ENCODE data around the gene FUT8.
"Not testable (repeated sequence)": the region's sequence is repeated elsewhere in the genome, so short reads cannot be mapped to it uniquely, and the experiment has no call there.

Gene FUT8

GRCh38 chr14:65412856-65413738 lies 567 bp downstream of the FUT8 start:
- intact Hi-C loops (cut with DNase I): loop anchor here (2.0 to 10.0 kb wide), 5 partner anchors 130 to 412 kb away; partner anchors contain the start of gene MAX
- DNase-seq: peak in 38 of 42 donors; percentile 7 to 68 (median 33)

- peak in 2 of 42 donors; percentile 33 to 40 for DNase-seq
- intact Hi-C loops (cut with DNase I): loop anchor here (2.0 to 10.0 kb wide), 5 partner anchors 131 to 411 kb away; partner anchors contain the start of gene MAX
These were observed 1.2 kb downstream of the FUT8 start for GRCh38 chr14:65413739-65414045.

- intact Hi-C loops (cut with DNase I): loop anchor here (5.0 to 10.0 kb wide), 3 partner anchors 248 to 410 kb away; partner anchors contain the start of gene MAX
- DNase-seq: peak in 12 of 42 donors; percentile 13 to 64 (median 33)
These were observed 2.5 kb downstream of the FUT8 start for GRCh38 chr14:65414961-65415589.

GRCh38 chr14:65415613-65416012 lies 3.1 kb downstream of the FUT8 start:
- intact Hi-C loops (cut with DNase I): loop anchor here (10.0 kb wide), 1 partner anchor 409 kb away; no protein-coding TSS in a partner anchor
- no peak for DNase-seq

- intact Hi-C loops (cut with DNase I): loop anchor here (10.0 kb wide), 1 partner anchor 405 kb away; no protein-coding TSS in a partner anchor
- no peak for DNase-seq
These were observed 7.2 kb downstream of the FUT8 start for GRCh38 chr14:65419593-65420252.

GRCh38 chr14:65421201-65421981 lies 8.9 kb downstream of the FUT8 start:
- DNase-seq: no peak
- intact Hi-C loops (cut with DNase I): no loop called here

- no peak for DNase-seq
- intact Hi-C loops (cut with DNase I): no loop called here
These were observed 9.7 kb downstream of the FUT8 start for GRCh38 chr14:65422088-65422834.

GRCh38 chr14:65423982-65424381 lies 11.5 kb downstream of the FUT8 start:
- DNase-seq: no peak
- intact Hi-C loops (cut with DNase I): no loop called here

GRCh38 chr14:65424531-65424930 lies 12.0 kb downstream of the FUT8 start:
- DNase-seq: no peak
- intact Hi-C loops (cut with DNase I): no loop called here

GRCh38 chr14:65425885-65426284 lies 13.4 kb downstream of the FUT8 start:
- no peak for DNase-seq
- intact Hi-C loops (cut with DNase I): no loop called here

- intact Hi-C loops (cut with DNase I); DNase-seq: not testable (repeated sequence)
These were observed 14.4 kb downstream of the FUT8 start for GRCh38 chr14:65426902-65427301.

GRCh38 chr14:65428691-65429090 lies 16.2 kb downstream of the FUT8 start:
- intact Hi-C loops (cut with DNase I): no loop called here
- no peak for DNase-seq

GRCh38 chr14:65429757-65430156 lies 17.2 kb downstream of the FUT8 start:
- intact Hi-C loops (cut with DNase I): no loop called here
- DNase-seq: no peak

GRCh38 chr14:65431245-65431644 lies 18.7 kb downstream of the FUT8 start:
- intact Hi-C loops (cut with DNase I): no loop called here
- DNase-seq: no peak

GRCh38 chr14:65431951-65432350 lies 19.4 kb downstream of the FUT8 start:
- intact Hi-C loops (cut with DNase I): no loop called here
- no peak for DNase-seq

- no peak for DNase-seq
These were observed 19.9 kb downstream of the FUT8 start for GRCh38 chr14:65432361-65432948.

GRCh38 chr14:65433157-65433556 lies 20.6 kb downstream of the FUT8 start:
- no peak for DNase-seq
- intact Hi-C loops (cut with DNase I): no loop called here

More at GRCh38 chr14:65432361-65432948, 19.9 kb downstream of the FUT8 start:
- intact Hi-C loops (cut with DNase I): no loop called here

- no peak for DNase-seq
- intact Hi-C loops (cut with DNase I): no loop called here
These were observed 21.1 kb downstream of the FUT8 start for GRCh38 chr14:65433646-65434045.
